Measurements from ENCODE around the gene MFN1. TPM values are rescaled to one million over a fixed set of nuclear protein-coding genes. Genes with fewer than 3 reads are reported as not detected.

The MFN1 gene
- total and polyA plus RNA-seq, 12 donors, result 12.4 to 60.9 (median 41.7) TPM

- no peaks in the 10 kb centered on the region for H3K9me3 ChIP-seq (replicated peaks in 1 of 3)
- intact Hi-C loops (cut with DNase I), result no loop called here
- H3K36me3 ChIP-seq (replicated peaks in 1 of 2), result peaks cover 0 to 8% of the 10 kb centered on the region in 2 donors
- no peaks in the 10 kb centered on the region for H3K27me3 ChIP-seq
- DNase-seq, result no peak
- WGBS, 4 donors, result 89 to 96% (median 91%) methylated on average over 2 of the region's 2 CpGs
- H3K4me1 ChIP-seq (replicated peaks in 1 of 2), result no peaks in the 10 kb centered on the region
- H3K27ac ChIP-seq, result no peak overlapping the region
- H3K4me3 ChIP-seq, result no peak overlapping the region
- TF ChIP-seq POLR2A (IDR thresholded peaks at IDR 0.05), result no peak
Measured at GRCh38 chr3:179410331-179410730, 62.8 kb downstream of the MFN1 start.

GRCh38 chr3:179410999-179411398, 63.5 kb downstream of the MFN1 start:
- Histone ChIP-seq H3K9me3 (replicated peaks in 1 of 3) (no peaks in the 10 kb centered on the region), H3K4me3 (no peak overlapping the region), H3K27ac (no peak overlapping the region), H3K4me1 (replicated peaks in 1 of 2) (no peaks in the 10 kb centered on the region), H3K27me3 (no peaks in the 10 kb centered on the region), H3K36me3 (replicated peaks in 1 of 2) (peaks cover 0 to 5% of the 10 kb centered on the region in 2 donors)
- intact Hi-C loops (cut with DNase I), result no loop called here
- DNase-seq, result no peak
- TF ChIP-seq POLR2A (IDR thresholded peaks at IDR 0.05) (no peak), CTCF (IDR thresholded peaks at IDR 0.05) (no peak)

- Histone ChIP-seq H3K4me1 (replicated peaks in 1 of 2) (no peaks in the 10 kb centered on the region), H3K9me3 (replicated peaks in 1 of 3) (no peaks in the 10 kb centered on the region), H3K4me3 (no peak overlapping the region), H3K36me3 (replicated peaks in 1 of 2) (peaks cover 0 to 9% of the 10 kb centered on the region in 2 donors), H3K27ac (no peak overlapping the region), H3K27me3 (no peaks in the 10 kb centered on the region)
- TF ChIP-seq POLR2A (IDR thresholded peaks at IDR 0.05) (no peak), CTCF (IDR thresholded peaks at IDR 0.05) (no peak)
- DNase-seq, result no peak
- WGBS, 4 donors, result 72 to 96% (median 81%) methylated on average over 2 of the region's 2 CpGs
- intact Hi-C loops (cut with DNase I), result no loop called here
Measured at GRCh38 chr3:179414804-179415203, 67.3 kb downstream of the MFN1 start.

- Histone ChIP-seq H3K27me3 (no peaks in the 10 kb centered on the region), H3K9me3 (replicated peaks in 1 of 3) (no peaks in the 10 kb centered on the region), H3K4me3 (no peak overlapping the region), H3K36me3 (replicated peaks in 1 of 2) (peaks cover 0 to 9% of the 10 kb centered on the region in 2 donors), H3K4me1 (replicated peaks in 1 of 2) (no peaks in the 10 kb centered on the region), H3K27ac (no peak overlapping the region)
- DNase-seq, result no peak
- intact Hi-C loops (cut with DNase I), result no loop called here
- WGBS, 4 donors, result 89 to 91% (median 89%) methylated on average over 4 of the region's 4 CpGs
- TF ChIP-seq POLR2A (IDR thresholded peaks at IDR 0.05), result no peak
- TF ChIP-seq CTCF (IDR thresholded peaks at IDR 0.05), result no peak
Measured at GRCh38 chr3:179415377-179415776, 67.9 kb downstream of the MFN1 start.

- Histone ChIP-seq H3K4me3 (no peak overlapping the region), H3K36me3 (replicated peaks in 1 of 2) (peaks cover 0 to 9% of the 10 kb centered on the region in 2 donors), H3K9me3 (replicated peaks in 1 of 3) (no peaks in the 10 kb centered on the region), H3K4me1 (replicated peaks in 1 of 2) (no peaks in the 10 kb centered on the region), H3K27ac (no peak overlapping the region), H3K27me3 (no peaks in the 10 kb centered on the region)
- no peak for DNase-seq
- WGBS, 4 donors, result 91 to 95% (median 95%) methylated on average over 2 of the region's 2 CpGs
- no peak for TF ChIP-seq POLR2A (IDR thresholded peaks at IDR 0.05)
- no peak for TF ChIP-seq CTCF (IDR thresholded peaks at IDR 0.05)
- intact Hi-C loops (cut with DNase I), result no loop called here
Measured at GRCh38 chr3:179416681-179417080, 69.2 kb downstream of the MFN1 start.
